Tibial artery (tissue), 4 donors: ENCODE results near the gene PCBP3.

Source experiments
- DNase-seq, 2 donors: peaks; one replicate each; pipeline ENCODE4 v3.0.0-alpha.2; 2019
- H3K27ac ChIP-seq, 2 donors: fragments of 200-600 bp; sonication (generic) in 1 of 2; 1 replicate in 1 of 2; 2 replicates in 1 of 2; pipeline ENCODE4 v1.5.1; 2018 to 2019; ENCODE audit warnings: mild to moderate bottlenecking in 1 of 2
- H3K27me3 ChIP-seq, 2 donors: fragments of 200-600 bp; sonication (generic) in 1 of 2; one replicate each; pipeline versions ENCODE4 v1.5.1 to v1.6.0; 2016 to 2019
- H3K36me3 ChIP-seq, 3 donors: fragments of 200-600 bp; sonication (generic) in 2 of 3; one replicate each; pipeline ENCODE4 v1.5.1; 2016 to 2019; ENCODE audit warnings: mild to moderate bottlenecking in 2 of 3
- H3K4me1 ChIP-seq, 4 donors: fragments of 200-600 bp; sonication (generic) in 2 of 4; 1 replicate in 3 of 4; 2 replicates in 1 of 4; pipeline ENCODE4 v1.5.1; 2016 to 2019
- H3K4me3 ChIP-seq, 2 donors: fragments of 200-600 bp; sonication (generic) in 1 of 2; 1 replicate in 1 of 2; 2 replicates in 1 of 2; pipeline ENCODE4 v1.5.1; 2018 to 2019; ENCODE audit warnings: mild to moderate bottlenecking in 2 of 2
- H3K9me3 ChIP-seq, 3 donors: fragments of 200-600 bp; sonication (generic) in 1 of 3; one replicate each; pipeline ENCODE4 v1.5.1; 2016 to 2019
- intact Hi-C: fragments of 100-400 bp; cut with DNase I; formaldehyde crosslinking; loops from one replicate; pipeline ENCODE4 v1.15.0; 2023; ENCODE audit warnings: low total_unique reads
- TF ChIP-seq, protein P1 (sequence below), 2 experiments: fragments of 200-600 bp in 1 of 2; fragments of 450-650 bp in 1 of 2; IDR thresholded peaks; one replicate each; pipeline ENCODE4 v1.5.1; 2017 to 2019; ENCODE audit warnings: antibody characterized with exemption in 2 of 2, mild to moderate bottlenecking in 1 of 2, moderate library complexity in 1 of 2

The PCBP3 gene

DNA sequence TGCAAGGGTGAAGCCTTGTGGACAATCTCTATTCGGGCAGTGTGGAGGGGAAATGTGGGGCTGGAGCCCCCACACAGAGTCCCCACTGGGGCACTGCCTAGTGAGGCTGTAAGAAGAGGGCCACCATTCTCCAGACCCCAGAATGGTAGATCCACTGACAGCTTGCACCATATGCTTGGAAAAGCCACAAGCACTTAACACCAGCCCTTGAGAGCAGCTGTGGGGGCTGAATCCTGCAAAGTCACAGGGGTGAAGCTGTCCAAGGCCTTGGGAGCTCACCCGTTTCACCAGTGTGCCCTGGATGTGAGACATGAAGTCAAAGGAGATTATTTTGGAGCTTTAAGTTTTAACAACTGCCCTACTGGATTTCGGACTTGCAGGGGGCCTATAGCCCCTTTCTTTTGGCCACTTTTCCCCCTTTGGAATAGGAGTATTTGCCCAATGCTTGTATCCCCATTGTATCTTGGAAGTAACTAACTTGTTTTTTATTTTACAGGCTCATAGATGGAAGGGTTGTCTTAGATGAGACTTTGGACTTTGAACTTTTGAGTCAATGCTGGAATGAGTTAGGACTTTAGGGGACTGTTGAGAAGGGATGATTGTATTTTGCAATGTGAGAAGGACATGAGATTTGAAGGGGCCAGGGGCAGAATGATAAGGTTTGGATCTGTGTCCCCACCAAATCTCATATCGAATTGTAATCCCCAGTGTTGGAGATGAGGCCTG, 321.7 kb downstream of the PCBP3 start:
- DNase-seq = no peak
- Histone ChIP-seq H3K4me3 (no peak overlapping the region), H3K4me1 (peaks cover 0 to 10% (median 3%) of the 10 kb centered on the region in 4 donors), H3K27ac (no peak overlapping the region), H3K9me3 (no peaks in the 10 kb centered on the region), H3K27me3 (no peaks in the 10 kb centered on the region), H3K36me3 (no peaks in the 10 kb centered on the region)
- intact Hi-C loops = no loop called here
- TF ChIP-seq, protein P1, sequence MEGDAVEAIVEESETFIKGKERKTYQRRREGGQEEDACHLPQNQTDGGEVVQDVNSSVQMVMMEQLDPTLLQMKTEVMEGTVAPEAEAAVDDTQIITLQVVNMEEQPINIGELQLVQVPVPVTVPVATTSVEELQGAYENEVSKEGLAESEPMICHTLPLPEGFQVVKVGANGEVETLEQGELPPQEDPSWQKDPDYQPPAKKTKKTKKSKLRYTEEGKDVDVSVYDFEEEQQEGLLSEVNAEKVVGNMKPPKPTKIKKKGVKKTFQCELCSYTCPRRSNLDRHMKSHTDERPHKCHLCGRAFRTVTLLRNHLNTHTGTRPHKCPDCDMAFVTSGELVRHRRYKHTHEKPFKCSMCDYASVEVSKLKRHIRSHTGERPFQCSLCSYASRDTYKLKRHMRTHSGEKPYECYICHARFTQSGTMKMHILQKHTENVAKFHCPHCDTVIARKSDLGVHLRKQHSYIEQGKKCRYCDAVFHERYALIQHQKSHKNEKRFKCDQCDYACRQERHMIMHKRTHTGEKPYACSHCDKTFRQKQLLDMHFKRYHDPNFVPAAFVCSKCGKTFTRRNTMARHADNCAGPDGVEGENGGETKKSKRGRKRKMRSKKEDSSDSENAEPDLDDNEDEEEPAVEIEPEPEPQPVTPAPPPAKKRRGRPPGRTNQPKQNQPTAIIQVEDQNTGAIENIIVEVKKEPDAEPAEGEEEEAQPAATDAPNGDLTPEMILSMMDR (IDR thresholded peaks at IDR 0.05) = no peak

DNA sequence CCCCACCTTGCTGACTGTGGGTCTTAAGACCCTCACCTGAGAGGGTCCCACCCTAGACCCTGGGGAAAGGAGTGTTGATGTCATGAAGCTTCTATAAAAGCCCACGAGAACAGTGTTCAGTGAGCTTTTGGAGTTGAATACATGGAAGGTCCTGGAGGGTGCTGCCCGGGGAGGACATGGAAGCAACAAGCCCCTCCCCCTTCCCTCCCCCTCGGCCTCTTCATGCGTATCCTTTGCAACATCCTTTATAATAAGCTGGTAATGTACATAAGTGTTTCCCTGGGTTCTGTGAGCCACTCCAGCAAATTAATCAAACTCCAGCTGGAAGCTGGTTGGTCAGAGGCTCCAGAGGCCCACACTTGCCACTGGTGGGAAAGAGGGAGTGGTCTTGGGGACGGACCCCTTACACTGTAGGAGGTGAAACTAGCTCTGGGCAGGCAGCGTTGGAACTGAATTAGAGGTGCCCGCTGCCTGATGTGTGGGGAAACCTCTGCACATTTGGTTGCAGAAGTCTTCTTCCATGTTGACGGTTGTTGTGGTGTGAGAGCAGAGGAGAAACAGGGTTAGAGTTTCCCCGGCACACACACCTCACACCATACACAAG, 323.4 kb downstream of the PCBP3 start:
- Histone ChIP-seq H3K4me3 (no peak overlapping the region), H3K27ac (no peak overlapping the region), H3K9me3 (no peaks in the 10 kb centered on the region), H3K36me3 (no peaks in the 10 kb centered on the region), H3K4me1 (peaks cover 0 to 26% (median 18%) of the 10 kb centered on the region in 4 donors), H3K27me3 (no peaks in the 10 kb centered on the region)
- no peak for DNase-seq
- TF ChIP-seq, protein P1 (IDR thresholded peaks at IDR 0.05) = no peak
- intact Hi-C loops = no loop called here

DNA sequence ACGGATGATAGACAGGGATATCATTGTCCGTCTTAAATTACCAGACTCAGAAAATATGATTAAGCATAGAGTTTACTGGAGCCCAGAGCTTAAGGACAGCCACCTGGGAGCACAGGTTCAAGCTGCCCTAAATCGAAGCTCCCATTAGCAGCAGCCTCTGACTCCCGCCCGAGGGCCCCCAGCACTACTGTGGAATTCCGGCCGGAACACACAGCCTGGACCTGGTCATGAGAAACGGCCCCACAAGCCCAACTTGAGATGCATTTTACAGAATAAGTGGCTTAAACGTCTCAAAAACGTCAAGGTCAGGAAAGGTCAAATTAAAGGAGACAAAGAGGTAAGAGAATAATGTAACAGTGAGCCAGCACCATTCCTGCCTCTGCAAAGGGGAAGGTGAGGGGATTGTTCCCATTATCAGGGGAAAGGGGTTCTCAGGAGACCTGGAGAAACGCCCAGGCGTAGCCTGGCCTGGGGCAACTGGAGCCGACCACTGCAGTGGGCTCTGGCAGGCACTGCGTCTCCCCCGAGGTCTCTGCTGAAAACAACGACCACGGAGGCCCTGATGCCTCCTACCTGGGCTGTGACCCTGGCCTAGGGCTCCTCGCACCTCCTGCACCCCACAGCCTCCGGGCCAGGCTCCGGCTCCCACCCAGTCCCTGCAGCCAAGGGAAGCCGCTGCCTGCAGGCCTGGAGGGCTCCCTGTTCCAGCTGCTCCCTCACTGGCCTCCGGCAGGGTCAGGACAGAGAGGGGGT, 326.6 kb downstream of the PCBP3 start:
- H3K9me3 ChIP-seq = no peaks in the 10 kb centered on the region
- no peaks in the 10 kb centered on the region for H3K36me3 ChIP-seq
- TF ChIP-seq, protein P1 (IDR thresholded peaks at IDR 0.05) = no peak
- no peaks in the 10 kb centered on the region for H3K27me3 ChIP-seq
- H3K27ac ChIP-seq = peak overlapping the region in 1 of 2 donors; percentile 93
- H3K4me1 ChIP-seq = peaks cover 8 to 47% (median 45%) of the 10 kb centered on the region in 4 donors
- DNase-seq = no peak
- no peak overlapping the region for H3K4me3 ChIP-seq
- intact Hi-C loops = loop anchor here (5.0 kb wide), 1 partner anchor 257 kb away; the partner anchor contains the start of gene LSS

DNA sequence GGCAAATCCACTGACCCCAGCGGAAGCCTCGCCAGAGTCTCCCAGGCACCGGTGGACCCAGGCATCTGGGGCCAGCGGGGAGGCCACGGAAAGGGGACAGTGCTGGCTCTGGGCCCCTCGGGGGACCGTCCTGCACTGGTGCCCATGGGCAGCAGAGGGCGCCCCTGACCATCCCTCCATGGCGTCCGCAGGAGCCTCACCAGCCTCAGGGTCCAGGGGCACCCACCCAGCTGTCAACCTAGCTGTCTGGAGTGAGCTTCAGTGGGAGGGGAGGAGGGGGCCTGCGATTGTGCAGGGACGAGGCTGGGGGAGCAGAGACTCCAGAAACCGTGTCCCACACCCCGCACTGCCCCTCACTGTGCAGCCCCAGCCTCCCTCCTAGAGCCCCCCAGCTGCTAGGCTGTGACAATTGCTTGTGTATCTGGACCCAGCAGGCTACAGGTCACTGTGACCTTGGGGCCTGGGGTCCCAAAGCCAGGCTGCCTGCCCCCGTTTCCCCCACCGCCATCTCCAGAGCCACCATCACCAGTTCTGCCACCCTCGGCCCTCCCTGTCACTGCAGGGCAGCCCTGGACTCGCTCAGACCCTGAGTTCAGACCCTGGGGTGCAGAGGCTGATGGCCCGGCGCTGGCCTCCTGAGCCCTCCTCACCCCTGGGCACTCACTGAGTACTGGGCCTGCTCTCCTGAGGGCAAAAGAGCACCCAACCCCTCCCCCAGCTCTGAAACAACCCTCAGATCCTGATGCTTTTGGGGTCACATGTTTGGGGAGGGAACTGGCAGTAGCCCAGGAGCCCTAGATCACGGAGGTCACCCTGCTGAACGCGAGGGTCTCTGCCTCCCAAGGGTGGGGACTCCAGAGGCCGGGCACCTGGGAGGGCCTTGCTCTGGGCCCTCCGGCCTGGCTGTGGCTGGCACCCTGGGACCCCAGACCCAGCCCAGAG, 327.4 kb downstream of the PCBP3 start:
- Histone ChIP-seq H3K4me3 (no peak overlapping the region), H3K4me1 (peaks cover 8 to 51% (median 48%) of the 10 kb centered on the region in 4 donors), H3K27me3 (no peaks in the 10 kb centered on the region), H3K27ac (peak overlapping the region; percentile 93 to 95), H3K36me3 (no peaks in the 10 kb centered on the region), H3K9me3 (no peaks in the 10 kb centered on the region)
- peak; percentile 53 to 78 for DNase-seq
- TF ChIP-seq, protein P1 (IDR thresholded peaks at IDR 0.05) = peak; percentile 92 to 96
- intact Hi-C loops = loop anchor here (5.0 kb wide), 1 partner anchor 256 kb away; the partner anchor contains the start of gene LSS
